A172 (cell line): ENCODE results near the gene CYP2D6. TPM values are rescaled to one million over a fixed set of nuclear protein-coding genes. Genes with fewer than 3 reads are reported as not detected.
A peak's percentile ranks its signal among the peaks of the same experiment; 100 is the strongest.
"Not testable (repeated sequence)": the region's sequence is repeated elsewhere in the genome, so short reads cannot be mapped to it uniquely, and the experiment has no call there.

Source experiments
- DNase-seq: peaks from one replicate; pipeline ENCODE4 v3.0.0-alpha.2; 2015; ENCODE audit warnings: low spot score
- total RNA-seq: library from RNA; depleted of rRNA; stranded (reverse); fragments of >200 nt; shearing (Covaris generic); gene quantifications from 2 replicates; pipeline ENCODE4 v1.2.3, GENCODE V29; 2014; rRNA removed

CYP2D6 gene
- total RNA-seq = 0.03 and 0.46 TPM in 2 replicates

- DNase-seq = not testable (repeated sequence)
Measured at GRCh38 chr22:42130639-42131431, at the start of gene CYP2D6. CYP2D6 (minus strand) TSS chr22:42130810; CDS start chr22:42130791, 19 bp downstream.

- peak; percentile 71 for DNase-seq
Measured at GRCh38 chr22:42179616-42180015, 49.0 kb upstream of the CYP2D6 start.

GRCh38 chr22:42178910-42179519, 48.4 kb upstream of the CYP2D6 start:
- DNase-seq = no peak

- DNase-seq = no peak
Measured at GRCh38 chr22:42177891-42178336, 47.3 kb upstream of the CYP2D6 start.

GRCh38 chr22:42176255-42176915, 45.8 kb upstream of the CYP2D6 start:
- DNase-seq = no peak

GRCh38 chr22:42174062-42174461, 43.5 kb upstream of the CYP2D6 start:
- DNase-seq = no peak

- no peak for DNase-seq
Measured at GRCh38 chr22:42173183-42173926, 42.7 kb upstream of the CYP2D6 start.

GRCh38 chr22:42172773-42173172, 42.2 kb upstream of the CYP2D6 start:
- DNase-seq = no peak

GRCh38 chr22:42171946-42172719, 41.5 kb upstream of the CYP2D6 start:
- no peak for DNase-seq

GRCh38 chr22:42171417-42171816, 40.8 kb upstream of the CYP2D6 start:
- no peak for DNase-seq

- DNase-seq = no peak
Measured at GRCh38 chr22:42170946-42171345, 40.3 kb upstream of the CYP2D6 start.

- peak; percentile 35 for DNase-seq
Measured at GRCh38 chr22:42169055-42169469, 38.5 kb upstream of the CYP2D6 start.

- DNase-seq = no peak
Measured at GRCh38 chr22:42168476-42168875, 37.9 kb upstream of the CYP2D6 start.

- DNase-seq = no peak
Measured at GRCh38 chr22:42167066-42167465, 36.5 kb upstream of the CYP2D6 start.

GRCh38 chr22:42164901-42165300, 34.3 kb upstream of the CYP2D6 start:
- DNase-seq = no peak

- DNase-seq = no peak
Measured at GRCh38 chr22:42163515-42163914, 32.9 kb upstream of the CYP2D6 start.

- DNase-seq = no peak
Measured at GRCh38 chr22:42162728-42163489, 32.3 kb upstream of the CYP2D6 start.

GRCh38 chr22:42160830-42161696, 30.5 kb upstream of the CYP2D6 start:
- DNase-seq = peak; percentile 7

- DNase-seq = no peak
Measured at GRCh38 chr22:42160251-42160650, 29.6 kb upstream of the CYP2D6 start.
